ENCODE results near the gene STX12.
"Not testable (repeated sequence)": the region's sequence is repeated elsewhere in the genome, so short reads cannot be mapped to it uniquely, and the experiment has no call there.

STX12 gene

DNA sequence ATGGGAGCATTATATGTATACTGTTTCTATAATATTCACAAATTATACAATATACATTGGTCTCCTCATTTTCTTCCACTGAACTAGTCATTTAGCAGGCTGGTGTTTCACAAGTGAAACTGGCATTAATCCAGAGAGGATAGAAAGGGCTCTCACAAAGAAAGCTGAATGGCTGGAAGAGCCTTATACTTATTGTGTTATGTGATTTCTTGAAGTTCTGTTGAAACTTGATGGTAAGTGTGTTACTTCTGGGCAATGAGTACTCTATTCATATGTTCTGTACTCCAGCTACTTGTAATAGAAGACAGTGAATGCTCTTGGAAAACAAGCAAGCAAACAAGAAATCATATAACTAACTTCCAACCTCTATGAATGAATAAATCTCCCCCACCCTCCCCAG, 14.9 kb downstream of the STX12 start:
- FAIRE-seq (no peak), DNase-seq (ENCODE audit: insufficient read length, low spot score) (no peak)
- TF ChIP-seq, protein P1, sequence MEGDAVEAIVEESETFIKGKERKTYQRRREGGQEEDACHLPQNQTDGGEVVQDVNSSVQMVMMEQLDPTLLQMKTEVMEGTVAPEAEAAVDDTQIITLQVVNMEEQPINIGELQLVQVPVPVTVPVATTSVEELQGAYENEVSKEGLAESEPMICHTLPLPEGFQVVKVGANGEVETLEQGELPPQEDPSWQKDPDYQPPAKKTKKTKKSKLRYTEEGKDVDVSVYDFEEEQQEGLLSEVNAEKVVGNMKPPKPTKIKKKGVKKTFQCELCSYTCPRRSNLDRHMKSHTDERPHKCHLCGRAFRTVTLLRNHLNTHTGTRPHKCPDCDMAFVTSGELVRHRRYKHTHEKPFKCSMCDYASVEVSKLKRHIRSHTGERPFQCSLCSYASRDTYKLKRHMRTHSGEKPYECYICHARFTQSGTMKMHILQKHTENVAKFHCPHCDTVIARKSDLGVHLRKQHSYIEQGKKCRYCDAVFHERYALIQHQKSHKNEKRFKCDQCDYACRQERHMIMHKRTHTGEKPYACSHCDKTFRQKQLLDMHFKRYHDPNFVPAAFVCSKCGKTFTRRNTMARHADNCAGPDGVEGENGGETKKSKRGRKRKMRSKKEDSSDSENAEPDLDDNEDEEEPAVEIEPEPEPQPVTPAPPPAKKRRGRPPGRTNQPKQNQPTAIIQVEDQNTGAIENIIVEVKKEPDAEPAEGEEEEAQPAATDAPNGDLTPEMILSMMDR (IDR thresholded peaks at IDR 0.05; ENCODE audit: insufficient read depth, missing control alignments): no peak

DNA sequence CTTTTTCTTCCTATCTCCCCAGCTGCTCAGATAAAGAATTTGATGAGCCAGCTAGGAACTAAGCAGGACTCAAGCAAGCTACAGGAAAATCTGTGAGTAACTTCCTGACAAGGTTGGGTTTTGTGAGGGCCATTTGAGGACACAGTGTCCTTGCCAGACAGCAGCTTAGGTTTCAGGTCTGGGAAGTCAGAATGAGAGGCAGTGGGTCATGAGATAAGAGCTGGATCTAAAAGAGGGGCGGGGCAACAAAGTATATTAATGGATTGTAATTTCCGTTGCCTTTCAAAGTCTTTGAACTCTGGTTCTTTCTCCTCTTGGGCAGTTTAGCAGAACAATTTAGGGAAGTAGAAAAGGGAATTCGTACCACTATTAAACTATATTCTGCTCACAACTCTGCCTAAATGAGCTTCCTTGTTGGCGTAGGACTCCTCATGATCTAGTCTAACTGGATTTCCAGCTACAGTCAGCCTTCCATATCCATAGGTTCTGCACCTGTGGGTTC, 16.6 kb downstream of the STX12 start:
- TF ChIP-seq, protein P1 (IDR thresholded peaks at IDR 0.05; ENCODE audit: insufficient read depth, missing control alignments): no peak
- DNase-seq (ENCODE audit: insufficient read length, low spot score): no peak
- no peak for FAIRE-seq

DNA sequence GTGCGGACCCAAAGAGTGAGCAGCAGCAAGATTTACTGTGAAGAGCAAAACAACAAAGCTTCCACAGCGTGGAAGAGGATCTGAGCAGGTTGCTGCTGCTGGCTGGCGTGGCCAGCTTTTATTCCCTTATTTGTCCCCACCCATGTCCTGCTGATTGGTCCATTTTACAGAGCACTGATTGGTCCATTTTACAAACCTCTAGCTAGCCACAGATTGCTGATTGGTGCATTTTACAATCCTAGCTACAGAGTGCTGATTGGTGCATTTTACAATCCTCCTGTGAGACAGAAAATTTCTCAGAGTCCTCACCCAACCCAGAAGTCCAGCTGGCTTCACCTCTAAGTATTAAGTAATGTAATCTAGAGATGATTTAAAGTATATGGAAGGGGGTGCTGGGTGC, 17.3 kb downstream of the STX12 start:
- not testable (repeated sequence) for DNase-seq (ENCODE audit: insufficient read length, low spot score); FAIRE-seq

DNA sequence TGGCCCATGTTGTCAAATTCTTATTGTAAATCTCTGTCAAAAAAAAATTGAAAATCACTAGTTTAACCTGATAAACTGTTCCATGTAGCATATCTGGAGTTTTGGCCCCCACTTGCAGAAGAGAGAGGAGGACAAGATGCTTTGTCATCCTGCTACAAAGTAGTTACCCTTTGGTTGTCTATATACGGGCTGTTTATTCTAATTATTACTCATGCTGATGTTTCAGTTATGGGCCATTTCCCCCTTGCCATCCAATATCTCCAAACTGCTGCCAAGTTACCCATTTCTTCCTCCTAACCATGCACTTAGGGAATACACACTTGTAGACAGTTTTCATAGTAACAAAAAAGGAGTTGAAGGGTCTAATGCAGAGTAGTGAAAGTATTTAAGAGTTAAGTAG, 22.6 kb downstream of the STX12 start:
- no peak for FAIRE-seq
- DNase-seq (ENCODE audit: insufficient read length, low spot score): no peak
- TF ChIP-seq, protein P1 (IDR thresholded peaks at IDR 0.05; ENCODE audit: insufficient read depth, missing control alignments): no peak

DNA sequence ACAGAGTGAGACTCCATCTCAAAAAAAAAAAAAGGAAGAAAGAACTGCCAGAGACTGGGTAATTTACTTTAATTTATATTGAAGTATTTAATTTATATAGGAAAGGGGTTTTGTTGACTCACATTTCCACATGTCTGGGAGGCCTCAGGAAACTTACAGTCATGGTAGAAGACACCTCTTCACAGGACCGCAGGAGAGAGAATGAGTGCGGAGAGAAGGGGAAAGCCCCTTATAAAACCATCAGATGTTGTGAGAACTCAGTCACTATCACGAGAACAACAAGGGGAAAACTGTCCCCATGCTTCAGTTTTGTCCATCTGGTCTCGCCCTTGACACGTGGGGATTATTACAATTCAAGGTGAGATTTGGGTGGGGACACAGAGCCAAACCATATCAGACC, 31.8 kb downstream of the STX12 start:
- FAIRE-seq: no peak
- TF ChIP-seq, protein P1 (IDR thresholded peaks at IDR 0.05; ENCODE audit: insufficient read depth, missing control alignments): no peak
- no peak for DNase-seq (ENCODE audit: insufficient read length, low spot score)

DNA sequence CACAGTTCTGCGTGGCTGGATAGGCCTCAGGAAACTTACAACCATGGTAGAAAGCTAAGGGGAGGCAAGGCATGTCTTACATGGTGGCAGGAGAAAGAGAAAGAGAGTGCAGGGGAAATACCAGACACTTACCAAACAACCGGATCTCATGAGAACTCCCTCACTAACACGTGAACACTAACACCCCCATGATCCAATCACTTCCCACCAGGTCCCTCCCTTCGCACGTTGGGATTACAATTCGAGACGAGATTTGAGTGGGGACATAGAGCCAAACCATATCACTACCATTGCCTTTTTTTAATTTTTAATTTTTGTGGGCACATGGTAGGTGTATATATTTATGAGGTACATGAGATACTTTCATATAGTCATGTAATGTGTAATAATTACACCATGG, 33.7 kb downstream of the STX12 start:
- TF ChIP-seq, protein P1 (IDR thresholded peaks at IDR 0.05; ENCODE audit: insufficient read depth, missing control alignments): no peak
- DNase-seq (ENCODE audit: insufficient read length, low spot score) (no peak), FAIRE-seq (no peak)

DNA sequence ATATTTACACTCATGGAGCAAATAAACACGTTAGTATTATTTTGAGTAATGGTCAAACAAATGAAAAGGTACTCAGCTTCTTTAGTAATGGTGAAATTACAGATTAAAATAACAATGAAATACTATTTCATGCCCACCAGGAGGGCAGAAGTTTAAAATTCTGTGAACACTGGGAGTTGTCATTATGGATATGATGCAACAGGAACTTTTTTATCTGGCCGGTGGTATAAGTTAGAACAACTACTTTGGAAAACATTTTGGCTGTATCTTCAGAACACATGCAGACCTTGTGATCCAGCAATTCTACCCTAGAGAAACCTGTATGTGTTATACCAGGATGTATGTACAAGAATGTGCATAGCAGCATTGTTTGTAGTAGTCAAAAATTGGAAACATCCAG, 34.4 kb downstream of the STX12 start:
- FAIRE-seq (no peak), DNase-seq (ENCODE audit: insufficient read length, low spot score) (no peak)
- TF ChIP-seq, protein P1 (IDR thresholded peaks at IDR 0.05; ENCODE audit: insufficient read depth, missing control alignments): no peak

DNA sequence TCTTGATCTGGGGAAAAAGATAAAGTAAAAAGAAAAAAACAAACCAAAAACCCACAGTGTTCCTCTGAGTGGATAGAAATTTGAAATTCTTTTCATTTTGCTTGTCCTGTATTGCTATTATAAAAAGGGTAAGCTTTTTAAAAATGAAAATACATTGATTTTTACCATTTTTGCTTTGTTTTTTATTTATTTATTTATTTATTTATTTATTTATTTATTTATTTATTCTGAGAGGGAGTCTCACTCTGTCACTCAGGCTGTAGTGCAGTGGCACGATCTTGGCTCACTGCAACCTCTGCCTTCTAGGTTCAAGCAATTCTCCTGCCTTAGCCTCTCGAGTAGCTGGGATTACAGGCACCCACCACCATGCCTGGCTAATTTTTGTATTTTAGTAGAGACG, 35.1 kb downstream of the STX12 start:
- not testable (repeated sequence) for DNase-seq (ENCODE audit: insufficient read length, low spot score); FAIRE-seq
